Gastrocnemius medialis (tissue), 4 donors: ENCODE measurements around the gene FARP1.

Experiments
- CTCF ChIP-seq, 5 experiments: fragments of 450-650 bp in 3 of 5; fragments of 200-600 bp in 2 of 5; sonication (generic) in 2 of 5; IDR thresholded peaks in 4 of 5; conservative IDR thresholded peaks in 1 of 5; 1 replicate in 4 of 5; 2 replicates in 1 of 5; pipeline ENCODE4 v1.5.1; 2016 to 2019; ENCODE audit warnings: antibody characterized with exemption in 5 of 5, mild to moderate bottlenecking in 3 of 5, moderate library complexity in 3 of 5
- POLR2A ChIP-seq, 2 donors: fragments of 450-650 bp; IDR thresholded peaks; one replicate each; pipeline ENCODE4 v1.6.1; 2017; ENCODE audit warnings: antibody characterized with exemption in 2 of 2, mild to moderate bottlenecking in 2 of 2, moderate library complexity in 2 of 2

GRCh38 chr13:98411013-98411412, 268.1 kb downstream of the FARP1 start:
- no peak for TF ChIP-seq CTCF (IDR thresholded peaks at IDR 0.05 in 4 of 5, conservative IDR thresholded peaks at IDR 0.05 in 1 of 5)
- no peak for TF ChIP-seq POLR2A (IDR thresholded peaks at IDR 0.05)
